Fibroblast of mammary gland (primary cell): ENCODE results near the gene SLC36A4.
A peak's percentile ranks its signal among the peaks of the same experiment; 100 is the strongest.

Experiments
- DNase-seq: peaks from one replicate; pipeline ENCODE4 v3.0.0-alpha.2; 2010; ENCODE audit warnings: low read depth
- H3K4me3 ChIP-seq: 2 replicates; pipeline ENCODE4 v1.5.1; 2011; ENCODE audit warnings: low read depth, mild to moderate bottlenecking, low read length, moderate library complexity; ENCODE audit not compliant: control insufficient read depth
- CTCF ChIP-seq: conservative IDR thresholded peaks from 2 replicates; pipeline ENCODE4 v1.5.1; 2011; ENCODE audit warnings: low read depth, low read length, inconsistent platforms; ENCODE audit not compliant: control insufficient read depth, insufficient read depth

Gene SLC36A4

DNA sequence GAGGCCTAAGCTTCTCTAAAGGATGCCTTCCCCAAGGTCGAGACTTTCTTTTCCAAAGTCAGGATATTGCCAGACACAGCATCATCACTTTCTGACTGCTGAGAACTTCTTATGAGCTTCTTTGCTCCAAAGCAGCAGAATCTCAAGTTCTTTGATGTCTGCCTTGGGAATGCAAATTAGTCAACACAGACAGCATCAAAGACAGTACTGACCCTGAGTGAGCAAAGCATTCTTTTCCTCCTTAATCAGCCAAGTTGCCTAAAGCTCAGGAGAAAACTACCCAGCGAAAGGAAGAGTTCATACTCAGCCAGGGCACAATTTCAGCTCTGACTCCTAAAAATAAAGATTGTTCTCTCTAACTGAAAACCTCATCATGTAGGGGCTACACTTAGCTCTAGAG, 98.0 kb downstream of the SLC36A4 start:
- DNase-seq: peak; percentile 61
- H3K4me3 ChIP-seq: no peak overlapping the region
- TF ChIP-seq CTCF: no peak
